RWPE2 (cell line): ENCODE data around the gene RBMS3.
A peak's percentile ranks its signal among the peaks of the same experiment; 100 is the strongest.

Experiments
- ATAC-seq: fragments of 200-7000 bp; cut with Tn5 transposase; 3 replicates; pipeline ENCODE4 v1.9.1; 2021; ENCODE audit warnings: low read depth
- DNase-seq: peaks from one replicate; pipeline ENCODE4 v3.0.0-alpha.2; 2020; ENCODE audit warnings: low spot score
- H3K27ac ChIP-seq: fragments of 450-650 bp; 2 replicates; pipeline ENCODE4 v1.5.1; 2017; ENCODE audit warnings: mild to moderate bottlenecking; ENCODE audit not compliant: poor library complexity, severe bottlenecking
- H3K27me3 ChIP-seq: fragments of 250-450 bp; sonication (Bioruptor Pico); 2 replicates; pipeline ENCODE4 v1.5.1; 2021; ENCODE audit warnings: mild to moderate bottlenecking, moderate library complexity; ENCODE audit not compliant: insufficient read depth, poor library complexity, severe bottlenecking
- H3K36me3 ChIP-seq: fragments of 250-450 bp; sonication (Bioruptor Pico); 2 replicates; pipeline ENCODE4 v1.5.1; 2020; ENCODE audit warnings: low read depth, mild to moderate bottlenecking, moderate library complexity
- H3K4me1 ChIP-seq: fragments of 250-450 bp; sonication (Bioruptor Pico); 2 replicates; pipeline ENCODE4 v1.5.1; 2021; ENCODE audit warnings: mild to moderate bottlenecking, moderate library complexity; ENCODE audit not compliant: insufficient read depth, poor library complexity, severe bottlenecking
- H3K4me3 ChIP-seq: fragments of 250-450 bp; sonication (Bioruptor Pico); 2 replicates; pipeline ENCODE4 v1.5.1; 2021; ENCODE audit warnings: mild to moderate bottlenecking, moderate library complexity; ENCODE audit not compliant: severe bottlenecking
- H3K9me3 ChIP-seq: fragments of 250-450 bp; sonication (Bioruptor Pico); 2 replicates; pipeline ENCODE4 v1.5.1; 2021; ENCODE audit warnings: mild to moderate bottlenecking, moderate library complexity; ENCODE audit not compliant: severe bottlenecking
- CTCF ChIP-seq: fragments of 450-650 bp; IDR thresholded peaks from one replicate; pipeline ENCODE4 v1.5.1; 2017; ENCODE audit warnings: mild to moderate bottlenecking, moderate library complexity; ENCODE audit not compliant: poor library complexity, severe bottlenecking

RBMS3 gene

GRCh38 chr3:29430558-29430971 is 149.7 kb downstream of the RBMS3 start:
- H3K27me3 ChIP-seq: no peaks in the 10 kb centered on the region
- peak overlapping the region; percentile 39 for H3K27ac ChIP-seq
- TF ChIP-seq CTCF: no peak
- peaks cover 4% of the 10 kb centered on the region for H3K4me1 ChIP-seq
- no peaks in the 10 kb centered on the region for H3K36me3 ChIP-seq
- peaks cover 2% of the 10 kb centered on the region for H3K9me3 ChIP-seq
- no peak overlapping the region for H3K4me3 ChIP-seq
- no peak for DNase-seq
- ATAC-seq: peak; percentile 42; the same call in 2 of the 3 replicates

- DNase-seq: no peak
- no peaks in the 10 kb centered on the region for H3K9me3 ChIP-seq
- no peaks in the 10 kb centered on the region for H3K27me3 ChIP-seq
- no peaks in the 10 kb centered on the region for H3K4me1 ChIP-seq
- no peak overlapping the region for H3K4me3 ChIP-seq
- no peaks in the 10 kb centered on the region for H3K36me3 ChIP-seq
- no peak overlapping the region for H3K27ac ChIP-seq
- no peak for ATAC-seq
- TF ChIP-seq CTCF: no peak
These were observed 155.9 kb downstream of the RBMS3 start for GRCh38 chr3:29436612-29437323.

GRCh38 chr3:29438580-29438979 is 157.7 kb downstream of the RBMS3 start:
- Histone ChIP-seq H3K9me3 (no peaks in the 10 kb centered on the region), H3K36me3 (no peaks in the 10 kb centered on the region), H3K4me1 (no peaks in the 10 kb centered on the region), H3K27ac (no peak overlapping the region), H3K27me3 (no peaks in the 10 kb centered on the region), H3K4me3 (no peak overlapping the region)
- TF ChIP-seq CTCF: no peak
- ATAC-seq (no peak), DNase-seq (no peak)

- Histone ChIP-seq H3K36me3 (no peaks in the 10 kb centered on the region), H3K27me3 (no peaks in the 10 kb centered on the region), H3K4me1 (no peaks in the 10 kb centered on the region), H3K4me3 (no peak overlapping the region), H3K27ac (no peak overlapping the region), H3K9me3 (no peaks in the 10 kb centered on the region)
- no peak for DNase-seq
- no peak for ATAC-seq
- no peak for TF ChIP-seq CTCF
These were observed 159.8 kb downstream of the RBMS3 start for GRCh38 chr3:29440413-29441305.
